ENCODE data around the gene SLC30A3.

DNA sequence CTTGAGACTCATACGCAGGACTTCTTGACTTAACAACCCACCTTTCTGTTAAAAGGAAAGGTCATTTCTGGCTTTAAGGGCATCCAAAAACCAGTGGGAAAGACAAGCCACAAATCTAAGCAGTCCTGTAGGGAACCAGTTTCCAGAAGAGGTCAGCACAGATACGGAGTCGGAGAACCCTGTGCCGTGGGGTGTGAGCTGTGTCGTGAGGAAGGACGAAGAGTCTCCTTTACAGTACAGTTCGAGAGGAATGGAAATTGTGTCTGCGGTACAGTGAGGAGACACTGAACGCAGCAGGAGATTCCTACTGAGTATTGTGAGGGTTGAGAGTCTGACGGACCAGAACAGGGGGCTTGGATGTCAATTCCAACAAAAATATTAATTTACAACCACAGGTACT is 17.7 kb downstream of the SLC30A3 start:
- TF ChIP-seq, protein P1, sequence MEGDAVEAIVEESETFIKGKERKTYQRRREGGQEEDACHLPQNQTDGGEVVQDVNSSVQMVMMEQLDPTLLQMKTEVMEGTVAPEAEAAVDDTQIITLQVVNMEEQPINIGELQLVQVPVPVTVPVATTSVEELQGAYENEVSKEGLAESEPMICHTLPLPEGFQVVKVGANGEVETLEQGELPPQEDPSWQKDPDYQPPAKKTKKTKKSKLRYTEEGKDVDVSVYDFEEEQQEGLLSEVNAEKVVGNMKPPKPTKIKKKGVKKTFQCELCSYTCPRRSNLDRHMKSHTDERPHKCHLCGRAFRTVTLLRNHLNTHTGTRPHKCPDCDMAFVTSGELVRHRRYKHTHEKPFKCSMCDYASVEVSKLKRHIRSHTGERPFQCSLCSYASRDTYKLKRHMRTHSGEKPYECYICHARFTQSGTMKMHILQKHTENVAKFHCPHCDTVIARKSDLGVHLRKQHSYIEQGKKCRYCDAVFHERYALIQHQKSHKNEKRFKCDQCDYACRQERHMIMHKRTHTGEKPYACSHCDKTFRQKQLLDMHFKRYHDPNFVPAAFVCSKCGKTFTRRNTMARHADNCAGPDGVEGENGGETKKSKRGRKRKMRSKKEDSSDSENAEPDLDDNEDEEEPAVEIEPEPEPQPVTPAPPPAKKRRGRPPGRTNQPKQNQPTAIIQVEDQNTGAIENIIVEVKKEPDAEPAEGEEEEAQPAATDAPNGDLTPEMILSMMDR (IDR thresholded peaks at IDR 0.05; ENCODE audit: low read depth, low read length) = no peak
- TF ChIP-seq EZH2phosphoT487 (IDR thresholded peaks at IDR 0.05; ENCODE audit: low read depth) = no peak

All from OCI-LY3 (cell line).